Sigmoid colon (tissue), 7 donors: ENCODE results near the gene SERPINH1. TPM values are rescaled to one million over a fixed set of nuclear protein-coding genes. Genes with fewer than 3 reads are reported as not detected.

ENCODE experiments used
- DNase-seq: peaks from one replicate; pipeline ENCODE4 v3.0.0-alpha.2; 2019
- H3K27ac ChIP-seq, 4 donors: fragments of 200-600 bp; sonication (generic); one replicate each; pipeline ENCODE4 v1.5.1; 2016 to 2019; ENCODE audit warnings: mild to moderate bottlenecking in 1 of 4
- H3K27me3 ChIP-seq, 3 donors: fragments of 200-600 bp; sonication (generic); one replicate each; pipeline ENCODE4 v1.5.1; 2019; ENCODE audit warnings: mild to moderate bottlenecking in 1 of 3
- H3K36me3 ChIP-seq, 4 donors: fragments of 200-600 bp; sonication (generic); one replicate each; pipeline ENCODE4 v1.5.1; 2016 to 2019
- H3K4me1 ChIP-seq, 4 donors: fragments of 200-600 bp; sonication (generic); one replicate each; pipeline ENCODE4 v1.5.1; 2017 to 2019
- H3K4me3 ChIP-seq, 4 donors: fragments of 200-600 bp; sonication (generic); one replicate each; pipeline ENCODE4 v1.5.1; 2017 to 2019; ENCODE audit warnings: mild to moderate bottlenecking in 2 of 4, moderate library complexity in 1 of 4
- H3K9me3 ChIP-seq, 4 donors: fragments of 200-600 bp in 3 of 4; sonication (generic) in 3 of 4; one replicate each; pipeline versions ENCODE4 v1.5.1 to v1.6.1; 2013 to 2019
- EP300 ChIP-seq, 4 donors: sonication (generic); formaldehyde crosslinking; IDR thresholded peaks; one replicate each; pipeline ENCODE4 v1.6.1; 2017; ENCODE audit warnings: antibody characterized with exemption in 4 of 4
- POLR2A ChIP-seq, 2 donors: fragments of 450-650 bp; IDR thresholded peaks; one replicate each; pipeline ENCODE4 v1.6.1; 2016; ENCODE audit warnings: antibody characterized with exemption in 2 of 2, mild to moderate bottlenecking in 2 of 2, moderate library complexity in 2 of 2
- POLR2AphosphoS5 ChIP-seq, 4 donors: sonication (generic); formaldehyde crosslinking; IDR thresholded peaks; one replicate each; pipeline ENCODE4 v1.6.1; 2017; ENCODE audit warnings: antibody characterized with exemption in 4 of 4
- WGBS, 2 donors: extraction: QIAGEN DNeasy Blood & Tissue Kit; methylation state at CpG; one replicate each; pipeline ENCODE4 v1.1.7; 2013; 5-methylcytosine and 5-hydroxymethylcytosine counted together
- intact Hi-C: fragments of 100-400 bp; cut with DNase I; formaldehyde crosslinking; loops from one replicate; pipeline ENCODE4 v1.15.1; 2023
- polyA plus RNA-seq, 3 donors: library from polyadenylated mRNA; stranded (reverse); fragments of 200-250 nt; gene quantifications; one replicate each; pipeline ENCODE4 v1.2.3, GENCODE V29; 2013
- total RNA-seq, 4 donors: library from RNA; depleted of rRNA; stranded (reverse); fragments of >200 nt; gene quantifications; one replicate each; pipeline ENCODE4 v1.1.0, GENCODE V29; 2016
- TF ChIP-seq, protein P1 (sequence below), 4 experiments: fragments of 450-650 bp in 3 of 4; fragments of 200-600 bp in 1 of 4; IDR thresholded peaks; one replicate each; pipeline ENCODE4 v1.5.1; 2016 to 2019; ENCODE audit warnings: antibody characterized with exemption in 4 of 4, mild to moderate bottlenecking in 3 of 4, moderate library complexity in 2 of 4
- donor health status: healthy with polysubstance abuse.
- donor health status: Bipolar disorder and iron deficiency.
- donor health status: healthy.

Gene SERPINH1
- total and polyA plus RNA-seq, 7 donors, result 12.0 to 201 (median 151) TPM

DNA sequence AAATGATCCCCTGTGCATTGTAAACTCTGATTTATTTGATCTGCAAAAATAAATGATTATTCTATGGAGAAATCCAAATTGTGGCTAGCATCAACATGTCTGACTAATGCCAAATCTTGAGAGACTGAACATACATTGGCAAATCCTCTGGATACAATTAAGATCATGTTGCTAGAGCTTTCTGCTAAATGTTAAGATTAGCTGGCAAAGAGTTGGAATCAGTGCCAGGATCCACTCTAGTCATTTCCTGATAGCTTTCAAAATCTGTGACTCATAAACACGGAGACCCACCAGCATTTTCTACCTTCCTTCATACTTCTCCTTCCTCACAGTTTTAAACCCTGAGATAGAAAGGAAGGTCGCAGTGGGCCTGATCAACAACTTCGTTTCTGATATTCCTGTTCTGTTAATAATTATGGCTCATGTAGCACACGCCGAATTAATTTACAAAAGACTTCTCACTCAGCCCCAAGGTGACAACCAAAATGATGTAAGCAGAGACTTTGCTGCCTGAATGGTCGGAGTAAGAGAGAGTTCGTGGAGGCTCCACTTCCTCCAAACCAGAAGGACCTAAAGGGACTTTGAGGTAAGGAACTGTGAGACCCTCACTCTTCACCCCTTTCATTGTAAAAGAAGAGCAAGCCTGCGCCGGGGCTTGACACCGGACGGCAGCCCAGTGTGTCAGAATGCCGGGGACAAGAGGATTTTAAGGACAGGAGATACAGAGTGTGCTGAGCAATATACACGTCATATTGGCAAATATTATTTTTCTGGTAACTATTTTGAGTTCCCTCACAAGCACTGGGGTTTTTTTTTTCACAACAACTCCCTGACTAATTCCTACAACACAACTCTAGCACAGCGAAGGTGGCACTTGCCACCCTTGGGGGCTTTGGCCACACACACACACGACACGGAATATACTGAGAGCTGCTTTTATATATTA is 42.0 kb downstream of the SERPINH1 start:
- intact Hi-C loops, result no loop called here
- H3K4me3 ChIP-seq, result no peak overlapping the region

DNA sequence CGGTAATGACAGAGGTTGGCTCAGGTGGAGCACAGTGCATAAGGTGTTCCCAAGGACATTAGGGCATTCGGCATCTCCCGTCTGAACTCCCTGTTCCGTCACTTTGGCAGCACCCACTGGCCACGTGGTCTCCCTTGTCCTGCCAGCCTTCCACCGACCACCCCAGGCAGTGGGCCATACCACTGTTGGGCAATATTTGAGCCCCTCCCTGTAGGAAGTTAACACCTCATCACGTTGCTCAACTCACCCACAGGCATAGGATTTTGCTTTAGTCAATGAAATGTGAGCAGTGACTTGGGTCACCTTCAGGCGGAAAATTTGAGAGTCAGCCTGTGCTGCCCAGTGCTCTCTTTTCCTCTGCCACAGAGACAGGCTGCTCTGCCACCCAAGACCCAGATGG is 44.0 kb downstream of the SERPINH1 start:
- DNase-seq, result no peak
- Histone ChIP-seq H3K4me3 (no peak overlapping the region), H3K4me1 (no peaks in the 10 kb centered on the region), H3K9me3 (no peaks in the 10 kb centered on the region), H3K27me3 (no peaks in the 10 kb centered on the region), H3K36me3 (peaks cover 0 to 20% (median 0%) of the 10 kb centered on the region in 4 donors), H3K27ac (no peak overlapping the region)
- TF ChIP-seq POLR2A (IDR thresholded peaks at IDR 0.05) (no peak), EP300 (IDR thresholded peaks at IDR 0.05) (no peak), POLR2AphosphoS5 (IDR thresholded peaks at IDR 0.05) (no peak)
- TF ChIP-seq, protein P1, sequence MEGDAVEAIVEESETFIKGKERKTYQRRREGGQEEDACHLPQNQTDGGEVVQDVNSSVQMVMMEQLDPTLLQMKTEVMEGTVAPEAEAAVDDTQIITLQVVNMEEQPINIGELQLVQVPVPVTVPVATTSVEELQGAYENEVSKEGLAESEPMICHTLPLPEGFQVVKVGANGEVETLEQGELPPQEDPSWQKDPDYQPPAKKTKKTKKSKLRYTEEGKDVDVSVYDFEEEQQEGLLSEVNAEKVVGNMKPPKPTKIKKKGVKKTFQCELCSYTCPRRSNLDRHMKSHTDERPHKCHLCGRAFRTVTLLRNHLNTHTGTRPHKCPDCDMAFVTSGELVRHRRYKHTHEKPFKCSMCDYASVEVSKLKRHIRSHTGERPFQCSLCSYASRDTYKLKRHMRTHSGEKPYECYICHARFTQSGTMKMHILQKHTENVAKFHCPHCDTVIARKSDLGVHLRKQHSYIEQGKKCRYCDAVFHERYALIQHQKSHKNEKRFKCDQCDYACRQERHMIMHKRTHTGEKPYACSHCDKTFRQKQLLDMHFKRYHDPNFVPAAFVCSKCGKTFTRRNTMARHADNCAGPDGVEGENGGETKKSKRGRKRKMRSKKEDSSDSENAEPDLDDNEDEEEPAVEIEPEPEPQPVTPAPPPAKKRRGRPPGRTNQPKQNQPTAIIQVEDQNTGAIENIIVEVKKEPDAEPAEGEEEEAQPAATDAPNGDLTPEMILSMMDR (IDR thresholded peaks at IDR 0.05), result no peak
- intact Hi-C loops, result no loop called here
- 79 to 86% methylated on average over 8 of the region's 8 CpGs for WGBS, 2 donors

More for the DNA sequence above, 42.0 kb downstream of the SERPINH1 start:
- DNase-seq, result no peak
- H3K9me3 ChIP-seq, result no peaks in the 10 kb centered on the region
- H3K27ac ChIP-seq, result no peak overlapping the region
- TF ChIP-seq POLR2AphosphoS5 (IDR thresholded peaks at IDR 0.05) (no peak), EP300 (IDR thresholded peaks at IDR 0.05) (no peak), POLR2A (IDR thresholded peaks at IDR 0.05) (no peak)
- TF ChIP-seq, protein P1 (IDR thresholded peaks at IDR 0.05), result no peak
- H3K27me3 ChIP-seq, result no peaks in the 10 kb centered on the region
- peaks cover 0 to 20% (median 0%) of the 10 kb centered on the region in 4 donors for H3K36me3 ChIP-seq
- WGBS, 2 donors, result 88 to 89% methylated on average over 16 of the region's 16 CpGs
- H3K4me1 ChIP-seq, result no peaks in the 10 kb centered on the region

DNA sequence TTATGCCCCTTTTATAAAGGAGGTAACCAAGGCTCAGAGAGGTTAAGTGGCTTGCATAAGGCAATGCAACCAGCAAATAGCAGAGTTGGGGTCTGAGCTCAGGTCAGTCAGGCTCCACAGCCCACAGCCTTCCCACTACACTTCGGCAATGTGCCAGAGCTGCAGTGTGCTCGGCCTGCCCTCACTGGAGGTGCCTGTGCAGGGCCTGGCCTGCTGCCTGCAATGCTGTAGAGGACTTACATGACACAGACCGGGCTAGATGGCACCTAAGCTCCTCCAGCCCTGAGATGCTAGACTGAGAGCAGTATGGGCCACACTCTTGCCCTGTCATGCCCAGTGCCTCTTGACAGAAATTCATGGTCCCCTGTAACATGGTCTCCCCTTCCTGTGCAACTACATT is 49.8 kb downstream of the SERPINH1 start:
- no peaks in the 10 kb centered on the region for H3K9me3 ChIP-seq
- no peaks in the 10 kb centered on the region for H3K36me3 ChIP-seq
- H3K27ac ChIP-seq, result no peak overlapping the region
- no peak overlapping the region for H3K4me3 ChIP-seq
- DNase-seq, result no peak
- WGBS, 2 donors, result 87 to 90% methylated on average over 3 of the region's 3 CpGs
- intact Hi-C loops, result no loop called here
- no peaks in the 10 kb centered on the region for H3K4me1 ChIP-seq
- TF ChIP-seq, protein P1 (IDR thresholded peaks at IDR 0.05), result no peak
- TF ChIP-seq EP300 (IDR thresholded peaks at IDR 0.05) (no peak), POLR2A (IDR thresholded peaks at IDR 0.05) (no peak), POLR2AphosphoS5 (IDR thresholded peaks at IDR 0.05) (no peak)
- H3K27me3 ChIP-seq, result no peaks in the 10 kb centered on the region

DNA sequence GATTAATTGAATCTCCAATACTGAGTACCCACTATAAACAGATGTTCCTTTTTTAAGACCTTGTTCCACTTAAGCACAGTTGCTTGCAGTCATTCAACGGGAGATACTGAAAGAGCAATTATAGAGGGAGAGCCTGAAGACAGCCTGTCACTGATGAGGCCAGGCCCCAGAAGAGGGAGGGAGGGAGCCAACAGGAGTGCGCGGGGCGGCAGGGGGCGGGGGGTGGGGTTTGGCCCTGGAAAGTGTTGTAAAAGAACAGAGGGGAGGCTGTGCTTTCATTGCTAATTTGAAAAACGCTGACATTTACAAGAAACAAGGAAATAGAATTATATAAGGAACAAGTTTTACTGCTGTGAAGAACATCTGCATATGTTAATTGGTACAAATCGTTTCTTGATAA is 53.7 kb downstream of the SERPINH1 start:
- Histone ChIP-seq H3K27me3 (no peaks in the 10 kb centered on the region), H3K4me3 (no peak overlapping the region), H3K4me1 (no peaks in the 10 kb centered on the region), H3K9me3 (no peaks in the 10 kb centered on the region), H3K27ac (no peak overlapping the region), H3K36me3 (no peaks in the 10 kb centered on the region)
- intact Hi-C loops, result no loop called here
- 18 to 57% methylated on average over 7 of the region's 7 CpGs for WGBS, 2 donors
- DNase-seq, result no peak
- TF ChIP-seq EP300 (IDR thresholded peaks at IDR 0.05), result no peak
- no peak for TF ChIP-seq POLR2AphosphoS5 (IDR thresholded peaks at IDR 0.05)
- no peak for TF ChIP-seq POLR2A (IDR thresholded peaks at IDR 0.05)
- TF ChIP-seq, protein P1 (IDR thresholded peaks at IDR 0.05), result no peak
